NCI-H128 (cell line): Measurements from ENCODE around the gene TINAGL1.

Experiments used
- DNase-seq: peaks from one replicate; lab custom pipeline; 2025; ENCODE audit not compliant: unreplicated experiment; lab: John Stamatoyannopoulos, UW

Gene TINAGL1

DNA sequence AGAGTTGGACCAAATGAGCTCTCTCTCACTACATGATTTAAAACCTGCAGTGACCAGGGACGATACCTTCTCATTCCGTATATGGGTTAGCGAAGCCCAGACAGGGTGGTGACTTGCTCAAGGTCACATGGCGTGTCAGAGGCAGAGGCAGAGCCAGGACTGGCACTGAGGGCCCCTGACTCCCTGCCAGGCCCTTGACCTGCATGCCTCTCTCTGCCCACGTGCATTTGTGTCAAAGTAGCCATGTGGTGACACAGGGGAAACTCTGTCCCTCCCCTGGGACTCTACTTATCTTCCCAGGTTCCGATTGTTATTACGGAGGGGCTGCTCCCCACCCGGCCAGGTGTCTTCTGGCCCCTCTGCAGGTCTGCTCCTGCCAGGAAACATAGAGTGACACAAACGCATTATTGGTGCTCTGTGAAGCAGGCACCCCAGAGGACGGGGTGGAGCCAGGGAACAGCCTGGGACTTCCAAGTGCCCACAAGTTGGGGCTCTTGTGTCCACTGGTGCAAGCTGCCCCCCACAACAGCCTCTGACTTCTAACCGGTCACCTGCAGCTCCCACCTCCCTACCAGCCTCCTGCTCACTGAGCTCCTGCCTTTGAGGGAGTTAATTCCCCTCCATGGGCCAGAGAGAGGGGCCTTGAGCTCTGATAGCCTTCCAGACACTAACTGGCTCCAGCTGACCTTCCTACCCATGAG is 7.3 kb upstream of the TINAGL1 start:
- DNase-seq, result no peak

DNA sequence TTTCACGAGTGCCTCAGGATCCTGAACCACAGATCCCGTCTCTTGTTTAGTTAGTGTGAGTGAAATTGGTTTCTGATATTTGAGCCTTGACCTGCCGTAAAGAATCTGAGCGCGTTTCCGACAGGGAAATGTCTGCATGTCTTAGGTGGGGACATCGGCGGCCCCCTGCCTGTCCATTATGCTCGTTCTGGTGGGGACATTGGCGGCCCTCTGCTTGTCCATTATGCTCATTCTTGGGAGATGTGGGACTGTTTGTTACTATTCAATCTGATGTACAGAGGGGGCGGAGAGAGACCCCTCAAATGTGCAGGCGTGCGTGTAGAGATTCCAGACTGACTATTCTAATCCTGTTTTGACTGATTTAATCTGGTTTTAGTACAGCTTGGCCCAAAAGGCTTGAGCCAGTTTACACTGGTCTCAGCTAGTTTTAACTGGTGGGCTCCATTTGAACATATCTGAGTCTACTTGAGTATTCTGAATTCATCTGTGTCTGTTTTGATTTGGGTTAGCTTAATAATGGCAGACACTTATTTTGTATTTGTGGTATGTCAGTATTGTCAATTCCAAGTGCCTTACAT is 6.6 kb upstream of the TINAGL1 start:
- no peak for DNase-seq

DNA sequence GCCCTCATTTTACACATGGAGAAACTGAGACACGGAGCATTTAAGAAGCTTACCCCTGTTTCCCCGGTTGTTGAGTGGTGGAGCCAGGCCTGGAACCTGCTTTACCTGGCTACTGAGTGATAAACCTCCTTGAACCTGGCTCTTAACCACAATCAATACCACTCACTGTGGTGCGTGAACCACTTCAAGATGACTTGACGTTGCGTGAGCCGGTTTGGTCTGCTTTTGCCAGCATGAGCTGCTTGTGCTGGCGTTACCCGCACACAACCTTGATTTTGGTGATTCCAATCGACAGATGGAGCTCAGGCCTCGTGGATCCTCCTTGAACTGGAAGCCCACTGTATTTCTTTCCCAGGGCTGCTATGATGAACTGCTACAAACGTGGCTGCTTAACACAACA is 6.1 kb upstream of the TINAGL1 start:
- no peak for DNase-seq

DNA sequence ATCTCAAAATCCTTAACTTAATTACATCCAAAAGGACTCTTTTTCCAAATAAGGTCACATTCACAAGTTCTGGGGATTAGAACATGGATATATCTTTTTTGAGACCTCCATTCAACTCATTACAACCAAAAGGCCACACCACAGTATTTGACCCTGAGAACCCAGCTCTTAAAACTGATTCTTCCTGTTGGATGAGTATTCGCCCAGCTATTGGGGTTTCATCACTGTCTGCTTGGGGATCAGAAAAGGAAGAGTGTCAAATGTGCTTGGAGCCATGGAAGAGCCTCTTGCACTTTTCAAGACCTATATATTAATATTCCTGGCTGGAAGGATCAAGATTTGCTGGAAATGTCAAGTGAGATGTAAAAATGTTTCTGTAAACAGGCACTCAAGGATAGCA is 5.4 kb upstream of the TINAGL1 start:
- no peak for DNase-seq

DNA sequence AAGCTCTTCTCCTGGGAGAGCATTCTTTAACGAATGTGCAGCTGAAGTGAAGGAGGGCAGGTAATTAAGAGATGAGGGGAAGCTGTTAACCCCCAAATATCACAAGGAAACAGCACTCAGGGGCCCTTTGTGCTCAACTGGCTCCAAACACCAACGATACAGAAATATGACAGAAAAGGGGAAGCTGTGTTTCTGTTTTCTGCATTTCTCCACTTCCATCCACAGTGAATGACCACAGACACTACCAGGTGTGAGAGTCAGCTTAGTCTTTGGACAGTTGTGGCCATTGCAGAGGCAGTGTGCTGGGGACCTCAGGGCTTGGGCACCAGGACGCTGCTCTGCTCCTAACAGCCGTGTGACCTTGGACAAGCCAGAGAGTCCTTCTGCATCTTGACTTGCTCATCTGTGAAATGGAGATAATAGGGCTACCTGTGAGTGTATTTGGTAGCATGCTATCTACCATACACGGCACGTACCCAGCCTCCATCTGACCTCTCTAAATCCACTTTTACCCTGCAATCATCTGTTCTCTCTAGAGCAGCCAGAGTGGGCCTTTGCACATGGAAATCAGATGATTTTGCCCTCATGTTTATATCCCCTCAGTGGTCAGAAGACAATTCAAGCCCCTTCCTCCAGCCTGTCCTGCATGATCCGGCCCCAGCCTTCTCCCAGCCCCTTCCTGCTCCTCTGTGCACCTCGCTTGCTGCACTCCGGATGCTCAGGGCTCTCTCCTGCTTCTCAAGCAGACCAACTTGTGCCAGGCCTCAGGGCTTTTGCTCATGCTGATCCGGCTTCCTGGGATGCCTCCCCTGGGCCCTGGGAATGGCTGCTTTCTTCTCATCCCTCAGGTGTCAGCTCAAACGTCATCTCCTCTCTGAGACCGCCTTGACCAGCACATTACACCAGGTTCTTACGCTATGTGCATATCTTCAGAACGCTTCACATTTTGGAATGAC is 4.7 kb upstream of the TINAGL1 start:
- no peak for DNase-seq

DNA sequence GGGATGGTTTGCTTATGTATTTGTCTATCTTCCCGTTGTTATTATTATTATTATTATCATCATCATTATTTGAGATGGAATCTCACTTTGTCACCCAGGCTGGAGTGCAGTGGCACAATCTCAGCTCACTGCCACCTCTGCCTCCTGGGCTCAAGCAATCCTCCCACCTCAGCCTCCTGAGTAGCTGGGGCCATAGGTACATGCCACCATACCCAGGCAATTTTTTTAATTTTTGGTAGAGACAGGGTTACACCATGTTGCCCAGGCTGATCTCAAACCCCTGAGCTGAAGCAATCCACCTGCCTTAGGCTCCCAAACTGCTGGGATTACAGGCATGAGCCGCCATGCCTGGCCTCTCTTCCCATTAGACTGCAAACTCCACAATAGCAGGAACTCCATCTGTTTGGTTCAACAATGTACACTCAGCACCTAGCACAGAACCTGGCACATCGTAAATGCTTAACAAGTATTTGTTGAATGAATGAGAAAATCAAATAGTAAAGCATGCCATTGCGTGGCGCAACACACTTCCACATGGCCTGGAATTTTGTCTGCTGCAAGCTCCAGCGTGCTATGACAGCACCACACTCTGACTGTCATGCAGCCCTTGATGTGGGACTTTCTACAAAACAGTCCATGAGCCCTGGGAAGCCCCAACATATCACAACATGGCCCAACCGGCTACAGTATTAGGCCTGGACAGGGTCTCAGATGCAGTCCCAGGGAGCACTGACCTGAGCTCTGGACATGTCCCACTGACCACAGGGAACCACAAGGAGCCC is 3.8 kb upstream of the TINAGL1 start:
- no peak for DNase-seq

DNA sequence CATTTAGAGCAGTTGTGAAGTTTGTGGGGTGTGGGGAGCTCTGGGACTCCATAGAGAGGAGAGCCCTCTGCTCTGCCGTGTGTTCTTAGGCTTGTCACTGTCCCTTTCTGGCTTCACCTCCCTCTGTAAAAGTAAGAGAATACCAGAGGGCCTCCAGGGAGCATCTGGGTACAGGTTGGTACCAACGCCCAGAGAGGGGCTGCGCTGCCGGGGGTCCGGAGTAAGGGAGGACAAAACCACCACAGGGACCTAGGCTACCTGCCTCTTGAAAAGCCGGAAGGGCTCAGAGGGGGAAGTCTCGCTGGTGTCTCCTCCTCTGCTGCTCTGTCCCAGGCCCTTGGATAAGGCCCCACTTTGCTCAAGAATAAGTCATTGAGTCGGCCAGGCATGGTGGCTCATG is 3.1 kb upstream of the TINAGL1 start:
- no peak for DNase-seq

DNA sequence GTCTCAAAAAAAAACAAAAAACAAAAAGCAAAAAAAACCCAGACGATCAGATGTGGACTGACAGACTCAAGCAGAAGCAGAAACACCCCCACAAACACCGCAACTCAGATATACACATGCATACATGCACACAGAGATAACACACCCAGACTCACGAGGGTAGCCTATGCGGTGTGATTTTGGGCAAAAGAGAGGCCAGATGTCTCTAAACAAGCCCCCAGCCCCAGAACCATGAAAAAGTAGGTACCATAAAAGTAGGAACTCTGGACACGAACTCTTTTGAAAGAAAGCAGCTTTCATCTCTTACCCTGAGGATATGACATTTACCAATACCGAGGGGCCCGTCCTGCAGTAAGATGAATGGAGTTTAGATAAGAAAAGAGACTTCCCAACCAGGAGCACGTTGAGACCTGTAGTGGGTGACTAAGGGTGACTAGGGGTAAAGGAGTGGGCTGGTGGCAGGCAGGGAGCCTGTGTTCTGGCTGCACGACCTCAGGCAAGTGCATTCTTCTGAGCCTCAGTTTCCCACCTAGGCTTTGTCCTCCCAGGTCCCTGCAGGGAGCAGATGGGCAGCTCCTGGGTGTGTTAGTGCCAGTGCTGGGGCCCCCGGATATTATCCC is 1.5 kb upstream of the TINAGL1 start:
- DNase-seq, result no peak

DNA sequence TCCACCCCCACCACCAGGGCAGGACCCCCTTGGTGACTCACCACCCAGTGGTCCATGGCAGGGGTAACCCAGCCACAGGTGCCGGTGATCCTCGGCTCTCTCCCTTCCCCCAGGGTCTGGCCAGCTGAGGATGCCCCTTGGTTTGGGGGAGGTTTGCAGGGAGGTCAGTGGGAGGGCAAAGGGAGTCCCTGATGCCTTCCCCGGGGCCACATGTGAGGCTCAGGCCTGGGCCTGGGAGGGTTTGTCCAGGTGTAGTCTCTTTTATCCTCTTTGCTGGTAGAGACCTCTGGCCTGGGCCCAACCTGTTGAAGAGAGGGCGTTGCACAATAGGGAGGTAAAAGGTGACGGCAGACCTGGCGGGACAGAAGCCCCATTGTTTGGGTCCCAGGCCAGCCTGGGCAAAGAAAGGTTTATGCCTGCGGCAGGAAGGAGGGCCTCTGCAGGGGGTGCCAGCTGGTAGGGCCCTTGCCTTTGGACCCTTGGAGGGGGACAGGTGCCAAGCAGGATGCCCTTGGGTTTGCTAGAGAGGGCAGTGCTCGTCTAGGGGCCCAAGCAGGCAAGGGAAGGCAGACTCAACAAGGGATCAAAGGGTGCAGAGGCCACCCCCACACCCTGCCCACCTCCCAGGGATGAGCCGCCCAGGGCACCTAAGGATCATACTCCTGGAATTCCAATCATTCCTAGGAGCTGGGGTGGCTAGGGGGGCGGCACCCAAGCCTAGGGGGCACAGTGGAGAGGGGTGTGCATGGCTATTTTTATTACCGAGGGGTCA is 760 bp upstream of the TINAGL1 start:
- DNase-seq, result no peak

DNA sequence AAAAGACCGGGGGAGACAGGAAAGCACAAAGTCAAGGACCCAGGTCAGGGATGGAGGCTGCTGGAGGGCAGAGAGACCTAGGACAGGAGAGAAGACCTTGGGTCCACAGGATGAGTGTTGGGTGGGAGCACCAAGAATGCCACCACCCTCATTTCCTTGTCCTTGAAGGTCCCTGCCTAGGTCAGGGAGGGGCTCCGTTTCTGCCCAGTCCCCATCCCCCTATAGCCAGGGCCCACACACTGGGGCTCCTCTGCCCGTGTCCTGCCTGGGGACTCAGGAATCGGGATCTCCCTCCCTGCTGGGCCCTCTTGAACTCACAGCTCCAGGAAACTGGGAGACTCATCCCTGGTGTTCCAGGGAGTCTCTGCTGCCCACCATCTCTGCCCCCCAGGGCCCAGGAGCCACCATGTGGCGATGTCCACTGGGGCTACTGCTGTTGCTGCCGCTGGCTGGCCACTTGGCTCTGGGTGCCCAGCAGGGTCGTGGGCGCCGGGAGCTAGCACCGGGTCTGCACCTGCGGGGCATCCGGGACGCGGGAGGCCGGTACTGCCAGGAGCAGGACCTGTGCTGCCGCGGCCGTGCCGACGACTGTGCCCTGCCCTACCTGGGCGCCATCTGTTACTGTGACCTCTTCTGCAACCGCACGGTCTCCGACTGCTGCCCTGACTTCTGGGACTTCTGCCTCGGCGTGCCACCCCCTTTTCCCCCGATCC is 584 bp downstream of the TINAGL1 start:
- no peak for DNase-seq

DNA sequence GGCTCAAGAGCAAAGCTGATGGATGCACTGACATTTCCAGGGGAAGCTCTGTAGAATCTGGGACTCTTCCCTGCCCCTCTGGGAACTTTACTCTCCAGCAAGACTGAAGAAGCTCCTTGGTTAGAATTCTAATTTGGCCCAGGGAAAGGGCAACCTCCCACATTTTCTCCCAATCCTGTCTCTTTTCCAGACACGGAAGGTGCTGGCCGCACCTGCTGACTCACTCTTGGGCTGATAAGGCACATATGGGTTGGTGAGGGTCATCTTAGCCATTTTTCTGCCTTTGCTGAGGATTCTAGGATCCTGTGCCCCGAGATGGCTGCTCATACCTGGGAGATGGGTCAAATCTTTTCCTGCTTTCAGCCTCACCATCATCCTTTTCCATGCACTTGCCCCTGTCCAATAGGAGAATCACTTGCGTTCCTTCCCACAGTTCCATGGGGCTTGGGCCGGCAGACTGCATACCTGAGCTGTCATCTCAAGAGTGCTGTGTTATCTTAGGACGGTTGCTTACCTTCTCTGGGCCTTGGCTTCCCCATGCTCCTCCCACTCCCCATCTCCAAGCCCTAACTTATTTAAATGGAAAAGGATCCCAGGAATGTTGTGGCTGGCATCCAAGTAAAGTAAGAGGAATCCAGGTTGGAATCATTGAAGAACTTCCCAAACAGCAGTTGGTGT is 1.3 kb downstream of the TINAGL1 start:
- DNase-seq, result no peak

DNA sequence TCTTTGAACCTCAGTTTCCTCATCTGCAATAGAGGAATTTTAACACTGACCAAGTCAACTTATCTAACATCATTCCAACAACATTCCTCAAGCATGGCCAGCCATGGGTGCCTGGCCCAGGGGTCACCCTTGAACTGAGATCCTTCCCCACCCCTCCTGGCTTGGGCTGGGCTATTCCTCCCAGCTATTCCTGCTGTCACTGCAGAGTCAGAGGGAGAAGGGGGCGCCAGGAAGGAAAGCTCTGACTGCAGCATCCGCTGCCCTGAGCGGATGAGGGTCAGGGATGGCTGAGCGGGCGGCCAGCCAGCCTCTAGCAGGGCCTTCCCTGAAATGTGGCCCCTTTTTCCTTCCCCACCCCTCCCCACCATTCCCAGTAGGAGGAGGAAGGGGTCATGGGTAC is 3.1 kb downstream of the TINAGL1 start:
- DNase-seq, result no peak

DNA sequence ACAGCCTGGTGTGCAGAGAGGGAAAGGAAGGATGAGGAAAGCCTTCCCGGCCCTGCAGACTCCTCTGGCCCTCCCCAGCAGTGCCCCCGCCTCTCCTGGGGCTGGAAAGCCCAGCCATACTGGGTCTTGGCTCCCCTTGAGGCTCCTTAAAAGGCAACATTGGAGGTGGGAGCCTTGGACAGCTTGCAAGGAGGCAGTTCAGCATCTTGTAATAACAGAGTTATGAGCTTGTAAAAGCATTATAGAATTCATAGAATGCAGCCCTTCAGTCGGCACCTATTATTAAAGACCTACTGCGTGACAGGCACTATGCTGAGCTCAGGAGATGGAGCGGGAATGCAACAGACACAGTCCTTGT is 4.2 kb downstream of the TINAGL1 start:
- no peak for DNase-seq

DNA sequence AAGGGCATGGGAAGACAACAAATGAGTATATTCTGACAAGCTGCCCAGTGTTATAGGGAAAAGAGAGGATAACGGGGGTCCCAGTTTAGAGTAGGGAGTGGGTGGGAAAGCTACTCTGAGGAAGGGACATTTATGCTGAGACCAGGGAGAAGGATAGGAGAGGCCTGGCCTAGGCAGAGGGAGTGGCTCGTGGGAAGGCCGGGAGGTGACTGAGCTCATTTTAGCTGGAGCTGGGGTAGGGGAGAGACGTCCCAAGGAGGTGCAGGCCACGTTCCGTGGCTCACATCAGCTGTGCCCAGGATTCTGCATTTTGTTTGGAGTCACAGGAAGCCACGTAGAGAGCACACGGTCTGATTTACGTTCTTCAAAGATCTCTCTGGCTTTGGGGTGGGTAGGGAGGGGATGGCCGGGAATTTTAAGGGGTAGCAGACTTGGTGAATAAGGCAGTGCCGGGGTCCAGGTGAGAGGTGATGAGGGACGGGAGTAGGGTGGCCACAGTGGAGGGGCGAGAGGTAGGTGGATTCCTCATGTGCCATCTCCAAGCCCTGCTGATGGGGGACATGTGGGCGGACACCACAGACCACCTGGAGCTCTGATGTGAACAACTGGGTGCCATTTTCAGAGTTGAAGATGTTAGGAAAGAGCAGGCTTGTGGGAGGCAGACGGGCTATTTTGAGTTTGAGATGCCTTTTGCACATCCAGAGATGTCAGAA is 4.7 kb downstream of the TINAGL1 start:
- DNase-seq, result no peak

DNA sequence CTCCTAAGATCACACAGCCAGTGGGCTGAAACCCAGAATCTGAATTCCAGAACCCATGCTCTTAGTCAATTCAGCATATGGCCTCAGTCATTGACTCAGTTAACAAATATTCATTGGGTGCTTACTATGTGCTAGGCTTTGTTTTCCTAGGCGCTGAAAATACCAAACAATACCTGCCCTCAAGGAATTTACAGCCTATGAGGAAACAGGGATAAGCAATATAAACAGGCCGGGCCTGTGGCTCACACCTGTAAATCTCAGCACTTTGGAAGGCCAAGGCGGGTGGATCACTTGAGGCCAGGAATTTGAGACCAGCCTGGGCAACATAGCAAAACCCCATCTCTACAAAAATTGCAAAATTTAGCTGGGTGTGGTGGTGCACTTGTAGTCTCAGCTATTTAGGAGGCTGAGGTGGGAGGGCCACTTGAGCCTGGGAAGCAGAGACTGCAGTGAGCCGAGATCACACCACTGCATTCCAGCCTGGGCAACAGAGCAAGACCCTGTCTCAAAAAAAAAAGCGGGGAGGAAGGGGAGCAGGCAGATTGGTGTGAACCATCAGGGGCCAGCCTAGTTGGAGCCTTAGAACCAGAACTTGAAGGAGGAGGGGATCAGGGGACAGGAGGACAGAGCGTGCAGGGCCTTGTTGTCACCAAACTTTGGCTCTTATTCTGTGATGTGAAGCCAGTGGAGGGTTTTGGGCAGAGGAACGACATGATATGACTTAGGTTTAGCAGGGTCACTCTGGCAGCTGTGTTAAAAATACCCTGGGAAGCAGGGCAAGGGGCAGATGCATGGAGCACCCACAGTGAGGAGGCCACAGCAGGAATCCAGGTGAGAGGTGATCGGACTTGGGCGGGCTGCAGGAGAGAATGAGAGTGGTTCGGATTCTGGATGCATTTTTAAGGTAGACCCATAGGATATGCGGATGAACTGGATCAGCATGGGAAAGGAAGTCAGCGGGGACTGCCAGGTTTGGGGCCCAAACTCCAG is 5.8 kb downstream of the TINAGL1 start:
- DNase-seq, result no peak

DNA sequence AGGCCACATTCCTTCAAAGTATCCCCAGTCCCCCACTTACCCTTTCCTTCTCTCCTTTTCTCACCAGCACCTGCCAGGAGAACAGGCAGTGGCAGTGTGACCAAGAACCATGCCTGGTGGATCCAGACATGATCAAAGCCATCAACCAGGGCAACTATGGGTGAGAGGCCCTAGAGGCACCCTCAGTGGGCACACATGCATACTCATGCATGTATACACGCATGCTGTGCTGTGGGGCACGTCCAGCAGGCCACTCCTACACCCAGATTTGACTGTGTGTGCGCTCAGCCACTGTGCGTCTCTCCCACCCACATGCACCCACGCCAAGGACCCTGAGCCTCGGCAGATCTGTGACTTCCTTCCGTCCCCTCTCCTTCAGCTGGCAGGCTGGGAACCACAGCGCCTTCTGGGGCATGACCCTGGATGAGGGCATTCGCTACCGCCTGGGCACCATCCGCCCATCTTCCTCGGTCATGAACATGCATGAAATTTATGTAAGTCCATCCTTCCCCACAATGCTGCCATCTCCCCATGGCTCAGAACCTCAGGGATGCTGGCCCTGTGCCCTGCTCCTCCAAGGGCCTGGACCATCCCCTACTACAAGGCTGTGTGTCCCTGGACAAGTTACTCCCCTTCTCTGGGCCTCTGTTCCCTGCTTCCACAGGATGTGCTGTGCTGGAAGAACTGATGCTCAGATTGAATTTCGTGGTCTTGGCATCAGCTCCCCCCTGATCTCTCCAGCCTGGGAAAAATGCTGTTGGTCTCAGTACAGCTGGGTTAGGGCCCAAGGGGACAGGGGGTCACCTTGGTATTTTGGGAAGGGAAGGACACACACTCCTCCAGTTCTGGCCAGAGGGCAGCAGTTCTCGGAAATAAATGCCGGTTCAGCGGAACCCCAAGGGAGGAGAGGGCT is 7.0 kb downstream of the TINAGL1 start:
- DNase-seq, result no peak
